ENCODE data around the gene CHST12. TPM values are rescaled to one million over a fixed set of nuclear protein-coding genes. Genes with fewer than 3 reads are reported as not detected.

CHST12 gene
- total RNA-seq, 1 experiment from 2014 or later = 19.3 TPM

DNA sequence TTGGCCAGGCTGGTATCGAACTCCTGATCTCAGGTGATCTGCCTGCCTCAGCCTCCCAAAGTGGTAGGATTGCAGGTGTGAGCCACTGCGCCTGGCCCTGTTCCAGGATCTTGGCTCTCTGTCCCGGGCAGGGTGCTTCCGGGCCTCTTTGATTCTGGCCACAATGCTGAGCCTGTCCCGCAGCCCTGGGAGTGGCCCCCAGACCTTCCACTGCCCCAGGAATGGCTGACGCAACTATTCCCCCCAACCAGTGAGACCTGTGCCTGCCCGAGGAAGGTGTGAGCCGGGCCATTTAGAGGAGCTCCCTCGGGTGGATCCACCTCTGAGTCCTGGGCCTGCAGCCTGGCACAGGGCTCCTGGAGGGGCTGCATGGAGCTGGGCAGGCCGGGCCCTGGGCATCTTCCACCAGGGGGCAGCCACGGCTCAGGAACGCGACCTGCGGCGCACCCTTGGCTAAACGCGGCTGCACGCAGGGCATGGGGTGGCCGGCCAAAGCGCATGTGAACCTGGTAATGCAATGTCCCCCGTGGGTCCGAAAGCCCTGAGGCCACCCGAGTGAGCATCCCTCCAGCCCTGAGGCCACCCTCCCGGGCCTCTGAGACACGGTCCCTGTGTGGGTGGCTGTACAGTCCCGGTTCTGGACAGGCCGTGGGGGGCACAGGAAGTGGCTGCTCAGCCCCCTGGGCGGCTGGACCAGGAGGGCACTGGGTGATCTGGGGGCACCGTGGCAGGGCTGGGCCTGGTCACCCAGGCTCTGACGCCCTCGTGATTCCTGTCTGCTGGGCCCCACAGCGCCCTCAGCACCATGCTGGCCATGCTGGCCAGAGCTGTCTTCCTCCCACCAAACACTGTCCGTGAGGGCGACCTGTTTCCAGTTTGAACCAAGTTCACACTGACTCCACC is 48.0 kb downstream of the CHST12 start:
- Histone ChIP-seq H3K9me3 (ENCODE audit: control insufficient read depth, low read depth, low read length) (no peaks in the 10 kb centered on the region), H3K23me2 (ENCODE audit: insufficient read length, low read depth, low read length, poor library complexity, severe bottlenecking) (no peaks in the 10 kb centered on the region), H4K8ac (replicated peaks; ENCODE audit: insufficient read length, low read depth, low read length) (no peak overlapping the region), H3K79me2 (ENCODE audit: insufficient read depth, low read length) (no peaks in the 10 kb centered on the region), H3K79me1 (ENCODE audit: insufficient read depth, low read depth, low read length, poor library complexity, severe bottlenecking) (no peaks in the 10 kb centered on the region), H3T11ph (ENCODE audit: low read length) (no peak overlapping the region), H2BK15ac (ENCODE audit: low read depth, low read length) (no peak overlapping the region), H3K4me1 (ENCODE audit: insufficient read depth, low read length) (no peaks in the 10 kb centered on the region), H2BK12ac (ENCODE audit: insufficient read length, low read depth, low read length) (no peak overlapping the region), H3K27ac (ENCODE audit: insufficient read length, low read depth, low read length) (no peak overlapping the region), H3K9ac (ENCODE audit: extremely low read depth, insufficient read length, low read length) (no peak overlapping the region), H3K27me3 (ENCODE audit: insufficient read depth, low read length) (no peaks in the 10 kb centered on the region), H3K4ac (ENCODE audit: low read depth, low read length) (no peak overlapping the region), H2AK5ac (ENCODE audit: insufficient read length, low read length) (no peak overlapping the region), H4K20me1 (ENCODE audit: control insufficient read depth, insufficient read depth, insufficient read length) (no peaks in the 10 kb centered on the region), H3K56ac (ENCODE audit: insufficient read length, low read depth, low read length) (no peak overlapping the region), H4K5ac (ENCODE audit: insufficient read length, low read depth, low read length) (no peak overlapping the region), H4K91ac (ENCODE audit: insufficient read length, low read depth, low read length) (no peak overlapping the region), H2AFZ (ENCODE audit: low read length) (no peak overlapping the region), H3K23ac (ENCODE audit: insufficient read length, low read depth, low read length) (no peak overlapping the region), H3K4me2 (ENCODE audit: insufficient read depth, insufficient read length, low read length) (no peak overlapping the region), H2BK20ac (ENCODE audit: low read depth, low read length, poor library complexity, severe bottlenecking) (no peak overlapping the region), H2BK120ac (ENCODE audit: low read depth, low read length, poor library complexity, severe bottlenecking) (no peak overlapping the region), H2BK5ac (ENCODE audit: insufficient read length, low read length) (no peak overlapping the region), H3K14ac (ENCODE audit: insufficient read depth, low read length) (peak overlapping the region; percentile 24; the same call in 1 of the 2 replicates), H3K18ac (ENCODE audit: insufficient read length, low read depth, low read length) (no peak overlapping the region)
- Mint-ChIP-seq H3K9me3 (no peaks in the 10 kb centered on the region; a peak in 2 of 5 replicates), H3K4me3 (peak overlapping the region in 1 of 2 experiments; percentile 40; a peak in 2 of 5 replicates), H3K27ac (peak overlapping the region in 2 of 3 experiments; percentile 48 to 49; a peak in 1 of 7 replicates), H3K4me1 (peaks cover 6% of the 10 kb centered on the region in 2 experiments), H3K27me3 (ENCODE audit: low read depth) (peaks cover 1% of the 10 kb centered on the region), H3K36me3 (ENCODE audit: insufficient read depth in 1 of 3, low read depth in 3 of 3) (no peaks in the 10 kb centered on the region)
- TF ChIP-seq CTCF (conservative IDR thresholded peaks at IDR 0.05) = peak; percentile 98
- DNase-seq = peak; percentile 90
- WGBS (ENCODE audit: extremely low coverage, insufficient read length, low lambda C conversion rate) = no CpG with 5 or more reads among the region's 34 CpGs

Data from H9 (cell line).